H1 (cell line): Measurements from ENCODE around the gene ATP2B3. TPM values are rescaled to one million over a fixed set of nuclear protein-coding genes. Genes with fewer than 3 reads are reported as not detected.
A peak's percentile ranks its signal among the peaks of the same experiment; 100 is the strongest.

ENCODE experiments used
- CTCF ChIA-PET: fragments of 300-600 bp; sonication (Branson Sonifier 250); formaldehyde crosslinking; loops from one replicate; lab custom pipeline; 2021; ENCODE audit not compliant: partially characterized antibody; lab: Charles Lee
- POLR2A ChIA-PET: fragments of 300-600 bp; sonication (Branson Sonifier 250); formaldehyde crosslinking; loops from one replicate; lab custom pipeline; 2021; ENCODE audit warnings: inconsistent platforms; ENCODE audit not compliant: partially characterized antibody; lab: Charles Lee
- DNase-seq, 2 experiments: peaks; one replicate each; pipeline versions ENCODE4 v3.0.0 to v3.0.0-alpha.2; 2010 to 2022; ENCODE audit warnings: low spot score in 2 of 2, low read depth in 1 of 2, mixed read lengths in 1 of 2
- FAIRE-seq: peaks from 2 replicates; lab custom pipeline; 2011; peaks lifted over from hg19 to GRCh38; lab: Jason Lieb, UNC
- H2AFZ ChIP-seq: 2 replicates; pipeline ENCODE4 v1.8.1; 2012; ENCODE audit warnings: low read length, inconsistent platforms
- H2AK5ac ChIP-seq: 2 replicates; pipeline ENCODE4 v1.6.1; 2013; ENCODE audit warnings: low read depth, low read length
- H2BK120ac ChIP-seq: replicated peaks from 2 replicates; pipeline ENCODE3; 2013; ENCODE audit warnings: low read depth, low read length, inconsistent platforms
- H2BK12ac ChIP-seq: 2 replicates; pipeline ENCODE4 v1.6.1; 2013; ENCODE audit warnings: low read depth, low read length
- H2BK15ac ChIP-seq: 2 replicates; pipeline ENCODE4 v1.6.1; 2013; ENCODE audit warnings: low read length
- H2BK20ac ChIP-seq: 2 replicates; pipeline ENCODE4 v1.6.1; 2013; ENCODE audit warnings: low read length
- H2BK5ac ChIP-seq: 2 replicates; pipeline ENCODE4 v1.6.1; 2013; ENCODE audit warnings: low read depth, low read length
- H3K14ac ChIP-seq: 2 replicates; pipeline ENCODE4 v1.6.1; 2013; ENCODE audit warnings: inconsistent platforms; ENCODE audit not compliant: insufficient read length
- H3K18ac ChIP-seq: 2 replicates; pipeline ENCODE4 v1.6.1; 2013; ENCODE audit warnings: low read length; ENCODE audit errors: extremely low read depth
- H3K23ac ChIP-seq: 2 replicates; pipeline ENCODE4 v1.6.1; 2013; ENCODE audit warnings: inconsistent platforms; ENCODE audit not compliant: insufficient read length
- H3K23me2 ChIP-seq: 2 replicates; pipeline ENCODE4 v1.6.1; 2013; ENCODE audit warnings: low read depth, low read length
- H3K27ac ChIP-seq: 2 replicates; pipeline ENCODE4 v1.6.1; 2011; ENCODE audit warnings: low read depth, low read length, inconsistent platforms
- H3K27me3 ChIP-seq, 4 experiments: replicated peaks in 1 of 4; 1 replicate in 1 of 4; 2 replicates in 3 of 4; pipeline versions ENCODE4 v1.6.1 to v1.8.1; 2011 to 2013; ENCODE audit warnings: low read length in 3 of 4, mild to moderate bottlenecking in 3 of 4, inconsistent platforms in 2 of 4, mixed read lengths in 2 of 4, moderate library complexity in 1 of 4; ENCODE audit not compliant: control insufficient read depth in 3 of 4, insufficient read depth in 3 of 4; ENCODE audit errors: extremely low read depth in 1 of 4
- H3K36me3 ChIP-seq, 4 experiments: 2 replicates each; pipeline versions ENCODE4 v1.6.1 to v1.8.1; 2011 to 2013; ENCODE audit warnings: mild to moderate bottlenecking in 4 of 4, low read length in 3 of 4, moderate library complexity in 2 of 4, control low read depth in 1 of 4, inconsistent platforms in 1 of 4; ENCODE audit not compliant: insufficient read depth in 4 of 4, control insufficient read depth in 2 of 4
- H3K4ac ChIP-seq: replicated peaks from 2 replicates; pipeline ENCODE3; 2013; ENCODE audit warnings: low read length, low read depth, mixed read lengths, inconsistent platforms; ENCODE audit not compliant: insufficient read length
- H3K4me1 ChIP-seq, 4 experiments: replicated peaks in 1 of 4; 1 replicate in 1 of 4; 2 replicates in 3 of 4; pipeline versions ENCODE4 v1.6.1 to v1.8.1; 2011 to 2013; ENCODE audit warnings: low read length in 3 of 4, inconsistent platforms in 2 of 4, mixed read lengths in 1 of 4; ENCODE audit not compliant: insufficient read depth in 4 of 4, control insufficient read depth in 3 of 4
- H3K4me2 ChIP-seq, 2 experiments: 2 replicates each; pipeline versions ENCODE4 v1.6.1 to v1.8.1; 2011 to 2013; ENCODE audit warnings: low read depth in 2 of 2, low read length in 2 of 2, control low read depth in 1 of 2, inconsistent platforms in 1 of 2, mild to moderate bottlenecking in 1 of 2; ENCODE audit not compliant: insufficient read depth in 1 of 2
- H3K4me3 ChIP-seq, 4 experiments: fragments of 200-600, 300-600 bp in 1 of 4; sonication (generic), shearing (Covaris generic), sonication (Bioruptor Twin) in 1 of 4; 2 replicates each; pipeline versions ENCODE4 v1.5.1 to v1.8.1; 2011 to 2016; ENCODE audit warnings: low read length in 4 of 4, low read depth in 3 of 4, control low read depth in 2 of 4, inconsistent platforms in 2 of 4, mild to moderate bottlenecking in 2 of 4, mixed read lengths in 1 of 4, moderate library complexity in 1 of 4; ENCODE audit not compliant: insufficient read depth in 2 of 4; ENCODE audit errors: extremely low read depth in 1 of 4
- H3K56ac ChIP-seq: replicated peaks from 2 replicates; pipeline ENCODE3; 2013; ENCODE audit warnings: low read depth, mild to moderate bottlenecking, mixed read lengths, low read length, inconsistent platforms; ENCODE audit not compliant: insufficient read length
- H3K79me1 ChIP-seq: 2 replicates; pipeline ENCODE4 v1.6.1; 2013; ENCODE audit warnings: low read depth, low read length, control low read depth
- H3K79me2 ChIP-seq, 2 experiments: 2 replicates each; pipeline versions ENCODE4 v1.6.1 to v1.8.1; 2012 to 2013; ENCODE audit warnings: low read length in 2 of 2, mild to moderate bottlenecking in 2 of 2, inconsistent platforms in 1 of 2; ENCODE audit not compliant: insufficient read depth in 2 of 2, control insufficient read depth in 1 of 2
- H3K9ac ChIP-seq, 4 experiments: replicated peaks in 1 of 4; 1 replicate in 1 of 4; 2 replicates in 3 of 4; pipeline versions ENCODE4 v1.6.1 to v1.8.1; 2011 to 2013; ENCODE audit warnings: low read depth in 3 of 4, low read length in 3 of 4, control low read depth in 2 of 4, mild to moderate bottlenecking in 2 of 4, moderate library complexity in 2 of 4, inconsistent platforms in 1 of 4; ENCODE audit errors: extremely low read depth in 1 of 4
- H3K9me3 ChIP-seq, 2 experiments: 2 replicates each; pipeline versions ENCODE4 v1.6.1 to v1.8.1; 2012 to 2013; ENCODE audit warnings: mild to moderate bottlenecking in 2 of 2, moderate library complexity in 2 of 2, control low read depth in 1 of 2, inconsistent platforms in 1 of 2, low read depth in 1 of 2, low read length in 1 of 2, mixed read lengths in 1 of 2; ENCODE audit not compliant: insufficient read depth in 2 of 2
- H4K20me1 ChIP-seq, 2 experiments: replicated peaks in 1 of 2; 2 replicates each; pipeline versions ENCODE3 to v1.8.1; 2011 to 2013; ENCODE audit warnings: inconsistent platforms in 2 of 2, low read length in 2 of 2, mild to moderate bottlenecking in 1 of 2; ENCODE audit not compliant: insufficient read depth in 2 of 2, control insufficient read depth in 1 of 2
- H4K5ac ChIP-seq: 2 replicates; pipeline ENCODE4 v1.6.1; 2013; ENCODE audit warnings: low read length, low read depth, mixed read lengths, inconsistent platforms; ENCODE audit not compliant: insufficient read length
- H4K8ac ChIP-seq: 2 replicates; pipeline ENCODE4 v1.8.0; 2013; ENCODE audit warnings: mild to moderate bottlenecking, moderate library complexity, low read length, inconsistent platforms; ENCODE audit not compliant: insufficient read depth; ENCODE audit errors: extremely low read depth
- H4K91ac ChIP-seq: replicated peaks from 2 replicates; pipeline ENCODE3; 2013; ENCODE audit warnings: low read length, mixed read lengths, inconsistent platforms; ENCODE audit not compliant: insufficient read length
- BACH1 ChIP-seq: IDR thresholded peaks from 2 replicates; pipeline ENCODE4 v1.6.1; 2012; ENCODE audit warnings: low read length, improper control_type of control experiment
- CHD2 ChIP-seq: IDR thresholded peaks from 2 replicates; pipeline ENCODE4 v1.6.1; 2012; ENCODE audit warnings: low read length, improper control_type of control experiment
- EGR1 ChIP-seq: IDR thresholded peaks from 2 replicates; pipeline ENCODE4 v1.6.1; 2011; ENCODE audit warnings: low read depth, low read length, borderline replicate concordance
- FOSL1 ChIP-seq: IDR thresholded peaks from 2 replicates; pipeline ENCODE4 v1.6.1; 2011; ENCODE audit warnings: mild to moderate bottlenecking, low read depth, low read length, moderate library complexity; ENCODE audit not compliant: insufficient read depth
- TEAD4 ChIP-seq: IDR thresholded peaks from 2 replicates; pipeline ENCODE4 v1.6.1; 2012; ENCODE audit warnings: low read depth, low read length, inconsistent platforms, mixed read lengths
- WGBS, 2 experiments: shearing (Covaris generic) in 1 of 2; methylation state at CpG; one replicate each; pipeline versions ENCODE4 v1.1.6 to v1.1.7; 2013 to 2015; ENCODE audit warnings: low lambda C conversion rate in 2 of 2, mixed read lengths in 2 of 2, inconsistent platforms in 1 of 2, low coverage in 1 of 2, missing lambda C conversion rate in 1 of 2; ENCODE audit not compliant: insufficient replicate concordance in 2 of 2, insufficient coverage in 1 of 2, insufficient read length in 1 of 2; ENCODE audit errors: extremely low coverage in 1 of 2, missing lambda C conversion rate in 1 of 2; 5-methylcytosine and 5-hydroxymethylcytosine counted together
- polyA plus RNA-seq, 7 experiments: library from polyadenylated mRNA; depleted of rRNA in 3 of 7; stranded (reverse) in 5 of 7; unstranded in 2 of 7; fragments of >200 nt in 5 of 7; fragments of 200-250 nt in 2 of 7; gene quantifications; 1 replicate in 5 of 7; 2 replicates in 1 of 7; 4 replicates in 1 of 7; pipeline versions ENCODE4 v1.2.1 to v1.2.3, GENCODE V29; 2011 to 2013; ENCODE audit warnings: missing spikeins in 2 of 7, mixed read lengths in 2 of 7
- total RNA-seq: library from RNA; stranded (reverse); fragmentation: NEBNext Ultra II Directional; extraction: Animal tissue kit (Norgen Biotek cat#: 25700); gene quantifications from 2 replicates; pipeline ENCODE4 v1.2.1, GENCODE V29; 2021

Gene ATP2B3
- total and polyA plus RNA-seq, 2 of the 8 experiments (the other 6 are each of a cell fraction or from before 2014, with no cell fraction given), result 0.14 to 0.19 TPM

GRCh38 chrX:153539171-153539978, 21.9 kb downstream of the ATP2B3 start:
- Histone ChIP-seq H3K9me3 (no peaks in the 10 kb centered on the region), H2AFZ (no peak overlapping the region; the same call in 1 of the 2 replicates), H3K9ac (no peak overlapping the region), H3K27me3 (no peaks in the 10 kb centered on the region), H4K91ac (no peak overlapping the region), H3K4me1 (no peaks in the 10 kb centered on the region; a peak in 1 of 7 replicates), H2BK12ac (no peak overlapping the region), H2BK15ac (no peak overlapping the region), H2BK5ac (no peak overlapping the region), H4K20me1 (no peaks in the 10 kb centered on the region), H3K23me2 (no peaks in the 10 kb centered on the region), H3K23ac (no peak overlapping the region), H2BK120ac (no peak overlapping the region), H3K27ac (no peak overlapping the region), H3K4ac (no peak overlapping the region), H4K8ac (peak overlapping the region; percentile 74), H4K5ac (no peak overlapping the region), H2AK5ac (no peak overlapping the region), H2BK20ac (no peak overlapping the region), H3K56ac (no peak overlapping the region), H3K4me3 (no peak overlapping the region), H3K14ac (no peak overlapping the region), H3K18ac (no peak overlapping the region; the same call in 1 of the 2 replicates), H3K79me1 (no peaks in the 10 kb centered on the region), H3K79me2 (no peaks in the 10 kb centered on the region), H3K4me2 (no peak overlapping the region), H3K36me3 (no peaks in the 10 kb centered on the region)
- 53% methylated on average over 24 of the region's 31 CpGs; no CpG with 5 or more reads in 1 of the 2 experiments for WGBS, 2 experiments
- ChIA-PET CTCF (interaction anchor here (0.6 to 4.2 kb wide), 45 partner anchors 9 to 597 kb away, joined by 3 to 30 read pairs (median 4); partner anchors contain the start of genes ATP2B3 and SLC6A8), POLR2A (interaction anchor here (1.0 kb wide), 1 partner anchor 145 kb away, joined by 3 read pairs; no protein-coding TSS in a partner anchor)
- peak; percentile 76 for FAIRE-seq
- DNase-seq, result peak; percentile 31 to 84
- TF ChIP-seq CHD2 (no peak), BACH1 (no peak), EGR1 (no peak), FOSL1 (no peak), TEAD4 (no peak)
